Tibial nerve (tissue), 3 donors: ENCODE measurements around the gene CLPSL1.

ENCODE experiments used
- CTCF ChIP-seq, 5 experiments: fragments of 200-600 bp in 3 of 5; fragments of 450-650 bp in 2 of 5; sonication (generic) in 3 of 5; IDR thresholded peaks; one replicate each; pipeline ENCODE4 v1.5.1; 2016 to 2019; ENCODE audit warnings: antibody characterized with exemption in 5 of 5, mild to moderate bottlenecking in 3 of 5, moderate library complexity in 2 of 5
- POLR2A ChIP-seq, 2 donors: fragments of 450-650 bp; IDR thresholded peaks; one replicate each; pipeline ENCODE4 v1.6.1; 2017; ENCODE audit warnings: antibody characterized with exemption in 2 of 2, mild to moderate bottlenecking in 2 of 2, moderate library complexity in 2 of 2

- no peak for TF ChIP-seq CTCF (IDR thresholded peaks at IDR 0.05)
- TF ChIP-seq POLR2A (IDR thresholded peaks at IDR 0.05), result no peak
Observed at GRCh38 chr6:35787266-35788218, 6.7 kb downstream of the CLPSL1 start.
